ENCODE measurements around the gene ADAM15. TPM values are rescaled to one million over a fixed set of nuclear protein-coding genes. Genes with fewer than 3 reads are reported as not detected.

Gene ADAM15
- total and polyA plus RNA-seq, 2 of the 8 experiments (the other 6 are each of a cell fraction or from before 2014, with no cell fraction given): 32.9 to 37.6 TPM

GRCh38 chr1:155014709-155015508 is 36.2 kb upstream of the ADAM15 start (continued):
- TF ChIP-seq SP2 (IDR thresholded peaks at IDR 0.05; ENCODE audit: low read length): no peak

Measured in H1 (cell line).